ENCODE measurements around the gene PLCL1. TPM values are rescaled to one million over a fixed set of nuclear protein-coding genes. Genes with fewer than 3 reads are reported as not detected.

The PLCL1 gene
- total and polyA plus RNA-seq, 10 of the 15 experiments (the other 5 are each of a cell fraction or from before 2014, with no cell fraction given) = 0.03 to 1.5 (median 0.22) TPM

- TF ChIP-seq BACH1 (IDR thresholded peaks at IDR 0.05; ENCODE audit: borderline replicate concordance) (peak; percentile 13; the same call in 1 of the 2 replicates), SMAD5 (IDR thresholded peaks at IDR 0.05; ENCODE audit: low read depth) (no peak), BHLHE40 (IDR thresholded peaks at IDR 0.05; ENCODE audit: borderline replicate concordance in 1 of 2, low read depth in 2 of 2, low read length in 1 of 2) (peak; percentile 25 to 56; a peak in 3 of 4 replicates), CHD1 (IDR thresholded peaks at IDR 0.05; ENCODE audit: low read depth, low read length) (no peak), HCFC1 (IDR thresholded peaks at IDR 0.05; ENCODE audit: low read length) (no peak), POU2F2 (IDR thresholded peaks at IDR 0.05; ENCODE audit: borderline replicate concordance, low read depth, low read length) (no peak), ATF7 (IDR thresholded peaks at IDR 0.05; ENCODE audit: low read depth) (peak; percentile 75), ZNF24 (IDR thresholded peaks at IDR 0.05) (peak; percentile 14; the same call in 1 of the 2 replicates), USF2 (IDR thresholded peaks at IDR 0.05; ENCODE audit: borderline replicate concordance, low read depth, low read length) (peak; percentile 51; the same call in 1 of the 2 replicates), TAF1 (IDR thresholded peaks at IDR 0.05; ENCODE audit: borderline replicate concordance, low read depth, low read length) (no peak), IRF5 (IDR thresholded peaks at IDR 0.05; ENCODE audit: borderline replicate concordance) (no peak), USF1 (IDR thresholded peaks at IDR 0.05; ENCODE audit: borderline replicate concordance, extremely low read length, insufficient read depth, low read depth, low read length) (peak; percentile 18), POLR2A (IDR thresholded peaks at IDR 0.05; ENCODE audit: low read depth, low read length) (no peak), RELB (IDR thresholded peaks at IDR 0.05; ENCODE audit: low read depth) (peak; percentile 95), EZH2 (IDR thresholded peaks at IDR 0.05; ENCODE audit: borderline replicate concordance, control insufficient read depth, low read depth, low read length) (no peak), PKNOX1 (IDR thresholded peaks at IDR 0.05) (no peak), NR2C1 (IDR thresholded peaks at IDR 0.05) (no peak), NFIC (IDR thresholded peaks at IDR 0.05; ENCODE audit: low read depth, low read length) (peak; percentile 72), CUX1 (IDR thresholded peaks at IDR 0.05; ENCODE audit: insufficient replicate concordance, low read depth, low read length) (no peak), SPI1 (IDR thresholded peaks at IDR 0.05; ENCODE audit: borderline replicate concordance, insufficient read depth, low read depth, low read length) (peak; percentile 97)
Observed at GRCh38 chr2:197889041-197889440, 84.6 kb downstream of the PLCL1 start (continued).
